Measurements from ENCODE around the gene COL19A1.
"Not testable (repeated sequence)": the region's sequence is repeated elsewhere in the genome, so short reads cannot be mapped to it uniquely, and the experiment has no call there.

The COL19A1 gene

DNA sequence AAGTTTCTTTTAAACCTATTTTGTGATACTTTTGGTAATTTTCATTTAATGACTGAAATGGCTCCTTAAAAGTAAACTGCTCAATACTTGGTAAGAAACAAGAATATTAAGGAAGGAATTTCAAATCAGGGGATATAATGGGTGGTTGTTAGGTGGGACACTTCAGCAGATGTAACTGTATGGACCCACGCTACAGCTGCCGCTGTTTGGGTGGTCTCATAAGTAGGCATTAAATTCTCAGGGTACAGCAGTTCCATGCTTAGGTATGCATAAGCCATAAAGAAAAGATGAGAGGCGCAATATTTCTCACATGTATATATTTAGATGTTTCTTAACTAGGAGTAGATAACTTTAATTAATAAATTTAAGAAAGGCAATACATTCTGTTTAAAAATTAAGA is 35.0 kb downstream of the COL19A1 start:
- DNase-seq = no peak

DNA sequence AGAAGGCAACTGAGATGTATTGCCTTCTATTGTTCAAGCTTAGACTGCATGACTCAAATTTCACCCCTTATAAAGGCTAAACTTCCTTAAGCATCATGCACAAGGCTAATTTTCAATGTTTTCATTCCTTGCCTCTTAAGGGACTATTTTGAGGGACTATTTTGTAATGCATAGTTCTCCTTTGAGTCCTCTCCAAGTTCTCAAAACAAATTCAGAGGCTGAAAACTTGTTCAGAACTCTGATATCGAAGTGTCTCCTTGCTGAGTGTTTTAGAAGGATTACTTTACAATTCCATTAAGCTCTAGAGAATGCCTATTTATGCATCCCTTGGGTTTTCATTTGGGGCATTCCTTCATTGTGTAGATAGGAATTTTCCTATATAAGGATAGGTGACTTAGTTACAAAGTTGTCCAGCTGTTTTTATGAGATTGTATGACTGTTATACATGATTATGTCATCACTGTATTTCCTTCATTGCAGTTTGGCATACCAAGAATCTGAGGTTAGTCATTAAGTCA is 41.7 kb downstream of the COL19A1 start:
- no peak for DNase-seq

DNA sequence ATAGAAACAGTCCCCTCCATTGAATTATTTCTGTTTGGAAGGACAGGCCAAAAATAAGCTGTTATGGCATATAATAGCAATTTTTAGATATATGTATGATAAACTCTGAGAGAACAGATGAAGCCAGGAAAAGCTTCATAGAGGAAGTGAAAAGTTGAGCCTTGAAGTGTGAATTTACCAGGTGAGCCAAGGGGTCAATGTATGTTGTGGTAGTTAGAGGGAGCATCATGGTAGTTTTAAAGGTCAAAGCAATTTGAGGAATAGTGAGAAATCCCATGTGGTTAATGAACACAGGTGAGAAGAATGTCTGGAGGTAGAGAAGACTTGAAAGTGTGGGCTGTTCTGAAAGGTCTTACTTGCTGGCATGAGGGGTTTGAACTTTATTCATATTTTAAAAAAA is 47.0 kb downstream of the COL19A1 start:
- DNase-seq = no peak

DNA sequence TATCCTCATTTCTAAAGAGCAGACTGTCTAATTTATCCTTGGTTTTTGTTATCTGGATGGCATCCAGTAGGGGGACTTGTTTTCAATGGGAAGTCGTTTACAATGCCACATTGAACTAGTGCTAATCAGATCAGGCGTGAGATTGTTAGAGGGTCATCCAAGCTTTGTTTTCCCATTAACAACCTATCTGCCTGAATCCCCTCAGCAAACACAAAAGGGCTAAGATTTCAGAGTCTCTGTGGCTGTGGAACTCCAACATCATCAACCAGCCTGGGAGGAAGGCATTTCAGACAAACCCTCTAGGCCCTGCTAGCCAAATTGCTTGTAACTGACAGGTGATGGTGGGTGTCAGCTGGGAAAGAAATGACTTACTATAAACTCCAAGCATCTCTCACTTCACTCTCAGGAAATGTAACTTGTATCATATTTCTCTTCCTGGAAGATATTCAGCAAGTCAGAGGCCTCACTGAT is 47.7 kb downstream of the COL19A1 start:
- no peak for DNase-seq

DNA sequence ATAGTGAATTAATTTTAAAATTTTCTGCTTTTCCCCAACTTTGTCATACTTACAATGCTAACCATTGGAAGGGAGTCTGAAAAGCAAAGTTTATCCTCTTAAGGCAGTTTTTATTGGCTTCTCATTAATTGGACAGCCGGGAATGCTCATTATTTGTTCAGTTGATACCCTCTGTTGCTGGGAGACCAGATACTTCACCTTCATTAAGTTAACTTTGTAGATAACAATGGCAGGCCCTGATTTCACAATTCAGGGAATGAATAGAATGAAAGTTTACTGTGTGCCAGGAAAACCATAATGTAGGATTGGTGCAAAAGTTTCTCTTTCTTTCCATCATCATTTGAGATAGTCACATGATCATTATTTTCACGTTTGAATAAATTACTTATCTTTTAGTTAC is 49.0 kb downstream of the COL19A1 start:
- no peak for DNase-seq

DNA sequence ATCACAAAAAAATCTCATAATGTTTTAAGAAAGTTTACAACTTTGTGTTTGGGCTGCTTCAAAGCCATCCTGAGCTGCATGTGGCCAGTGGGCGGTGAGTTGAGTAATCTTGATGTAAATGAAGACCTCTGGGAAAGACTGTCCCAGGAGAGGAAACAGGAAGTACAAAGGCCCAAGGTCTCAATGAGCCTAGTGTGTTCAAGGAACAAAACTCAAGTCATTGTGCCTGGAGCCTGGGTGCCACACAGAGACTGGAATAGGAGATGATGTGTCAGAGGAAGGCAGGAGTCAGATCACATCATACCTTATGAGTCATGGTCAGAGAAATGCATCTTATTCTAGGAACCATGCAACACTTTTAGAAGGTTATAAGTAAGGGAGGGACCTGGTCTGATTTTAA is 51.5 kb downstream of the COL19A1 start:
- no peak for DNase-seq

DNA sequence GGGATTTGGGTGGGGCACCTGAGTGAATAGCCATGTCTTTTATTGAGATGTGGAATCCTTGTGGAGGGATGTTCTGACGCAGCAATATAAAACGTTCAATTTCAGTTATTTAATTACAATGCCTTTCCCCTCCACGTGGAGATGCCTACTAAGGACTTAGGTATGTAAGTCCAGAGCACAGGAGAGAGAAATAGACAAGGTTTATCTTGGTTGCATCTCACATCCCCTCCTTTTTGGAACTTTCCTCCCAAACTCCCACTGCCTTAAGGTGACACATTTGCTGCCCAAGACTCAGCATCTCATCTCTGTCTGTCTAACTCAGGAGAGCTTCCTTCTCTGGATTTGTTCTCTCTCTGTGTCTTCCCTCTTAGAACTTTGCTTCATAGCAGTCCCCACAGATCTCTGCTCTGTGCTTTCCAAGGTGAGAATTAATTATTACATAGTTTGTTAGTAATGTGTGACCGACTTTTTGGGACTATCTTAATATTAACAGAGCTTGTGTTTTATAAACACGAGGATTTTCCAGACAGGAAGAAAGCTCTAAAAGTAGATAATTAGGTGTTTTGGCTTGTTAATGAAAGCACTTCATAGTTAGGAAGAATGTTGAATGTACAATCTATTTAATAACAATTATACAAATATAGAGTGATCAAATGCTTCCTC is 52.6 kb downstream of the COL19A1 start:
- no peak for DNase-seq

DNA sequence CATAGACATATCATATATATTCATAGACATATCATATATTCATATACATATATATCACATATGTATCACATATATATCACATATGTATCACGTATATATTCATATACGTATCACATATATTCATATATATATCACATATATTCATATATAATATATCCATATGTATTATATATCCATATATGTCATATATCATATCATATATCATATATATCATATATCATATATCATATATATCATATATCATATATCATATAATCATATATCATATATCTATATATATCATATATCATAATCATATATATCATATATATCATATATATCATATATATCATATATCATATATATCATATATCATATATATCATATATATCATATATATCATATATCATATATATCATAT is 54.7 kb downstream of the COL19A1 start:
- not testable (repeated sequence) for DNase-seq

DNA sequence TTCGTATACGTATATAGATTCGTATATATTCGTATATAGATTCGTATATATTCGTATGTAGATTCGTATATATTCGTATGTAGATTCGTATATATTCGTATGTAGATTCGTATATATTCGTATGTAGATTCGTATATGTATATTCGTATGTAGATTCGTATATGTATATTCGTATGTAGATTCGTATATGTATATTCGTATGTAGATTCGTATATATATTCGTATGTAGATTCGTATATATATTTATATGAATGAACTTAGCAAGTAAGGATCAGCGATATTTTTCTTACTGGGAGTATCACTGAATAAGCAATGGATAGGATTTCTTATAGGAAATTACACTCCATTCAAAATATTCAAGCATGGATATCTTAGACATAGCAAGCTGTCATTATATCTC is 55.3 kb downstream of the COL19A1 start:
- not testable (repeated sequence) for DNase-seq

DNA sequence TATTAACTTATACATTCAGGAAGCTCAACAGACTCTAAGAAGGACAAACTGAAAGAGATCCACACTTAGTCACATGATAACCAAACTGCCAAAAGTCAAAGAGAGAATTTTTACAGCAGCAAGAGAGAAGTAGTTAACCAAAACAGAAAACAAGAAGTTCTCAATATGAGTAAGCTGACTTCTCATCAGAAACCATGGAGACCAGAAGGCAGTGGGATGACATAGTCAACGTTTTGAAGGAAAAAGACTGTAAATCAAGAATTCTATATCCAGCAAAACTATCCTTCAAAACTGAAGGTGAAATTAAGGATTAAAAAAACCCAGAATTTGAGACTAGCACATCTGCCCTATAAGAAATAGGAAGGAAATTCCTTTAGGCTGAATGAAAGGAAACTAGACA is 60.4 kb downstream of the COL19A1 start:
- DNase-seq = no peak

DNA sequence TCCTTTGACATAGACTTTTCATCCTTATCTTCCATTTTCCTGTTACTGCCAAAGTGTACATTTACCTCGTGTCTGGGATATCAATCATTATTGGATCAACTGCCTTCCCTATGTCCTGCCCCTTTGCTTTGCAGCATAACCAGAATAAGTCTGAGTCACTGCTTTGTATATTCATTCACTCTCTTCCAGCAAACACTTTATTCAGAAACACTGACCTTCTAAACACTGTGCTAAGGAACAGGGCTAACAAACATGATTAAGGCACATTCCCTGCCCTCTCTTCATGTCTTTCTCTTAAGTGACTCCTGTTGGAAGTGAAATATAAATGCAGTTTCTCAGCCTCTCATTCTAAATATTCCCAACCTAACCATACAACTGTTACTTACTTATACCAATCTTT is 66.9 kb downstream of the COL19A1 start:
- DNase-seq = no peak

DNA sequence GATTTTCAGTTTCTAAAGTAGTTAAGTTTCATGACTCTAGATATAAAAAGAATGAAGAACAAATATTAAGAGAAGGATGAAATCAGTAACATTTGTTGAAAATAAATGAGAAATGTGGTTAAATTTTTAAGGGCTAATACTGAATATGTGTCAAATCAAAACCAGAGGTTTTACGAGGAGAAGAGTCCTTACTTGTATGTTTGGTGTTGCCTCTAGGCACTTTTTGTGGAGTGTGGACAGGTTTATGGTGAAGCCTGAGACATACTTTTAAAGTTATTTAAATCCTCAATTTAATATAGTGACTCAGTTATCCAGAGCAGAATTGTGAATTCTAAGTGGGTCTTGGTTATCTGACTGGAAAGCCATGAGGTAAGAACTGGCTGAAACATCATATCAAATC is 68.7 kb downstream of the COL19A1 start:
- no peak for DNase-seq

DNA sequence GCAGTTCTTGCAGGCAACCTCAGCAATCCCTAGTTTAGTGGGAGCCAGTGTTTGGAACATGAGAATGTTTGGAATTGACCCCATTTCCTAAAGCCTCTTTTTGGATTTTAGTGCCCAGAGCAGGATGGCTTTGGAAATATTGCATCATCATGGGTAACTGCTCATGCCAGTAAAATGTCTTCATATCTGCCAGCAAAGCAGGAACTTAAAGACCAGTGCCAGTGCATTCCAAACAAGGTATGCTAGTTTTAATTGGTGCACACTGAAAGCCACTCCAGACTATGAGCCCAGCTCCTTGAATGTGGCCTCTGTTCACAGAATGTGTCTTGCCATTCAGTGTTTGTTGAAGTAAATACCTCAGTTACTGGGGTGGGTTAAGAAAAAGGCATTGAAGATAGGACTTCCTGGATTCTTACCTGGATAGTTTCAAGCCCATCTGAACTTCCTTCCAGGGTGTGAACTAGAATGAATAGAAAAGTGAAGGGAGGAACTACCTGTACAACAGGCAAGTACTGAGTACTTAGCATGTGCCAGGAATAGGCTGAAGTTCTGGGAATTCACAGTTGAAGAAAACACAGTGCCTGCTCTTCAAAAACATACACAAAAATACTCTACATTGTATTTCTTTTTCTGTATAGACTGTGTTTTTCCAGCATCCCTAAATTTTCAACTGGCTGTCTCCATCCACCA is 70.5 kb downstream of the COL19A1 start:
- DNase-seq = no peak

DNA sequence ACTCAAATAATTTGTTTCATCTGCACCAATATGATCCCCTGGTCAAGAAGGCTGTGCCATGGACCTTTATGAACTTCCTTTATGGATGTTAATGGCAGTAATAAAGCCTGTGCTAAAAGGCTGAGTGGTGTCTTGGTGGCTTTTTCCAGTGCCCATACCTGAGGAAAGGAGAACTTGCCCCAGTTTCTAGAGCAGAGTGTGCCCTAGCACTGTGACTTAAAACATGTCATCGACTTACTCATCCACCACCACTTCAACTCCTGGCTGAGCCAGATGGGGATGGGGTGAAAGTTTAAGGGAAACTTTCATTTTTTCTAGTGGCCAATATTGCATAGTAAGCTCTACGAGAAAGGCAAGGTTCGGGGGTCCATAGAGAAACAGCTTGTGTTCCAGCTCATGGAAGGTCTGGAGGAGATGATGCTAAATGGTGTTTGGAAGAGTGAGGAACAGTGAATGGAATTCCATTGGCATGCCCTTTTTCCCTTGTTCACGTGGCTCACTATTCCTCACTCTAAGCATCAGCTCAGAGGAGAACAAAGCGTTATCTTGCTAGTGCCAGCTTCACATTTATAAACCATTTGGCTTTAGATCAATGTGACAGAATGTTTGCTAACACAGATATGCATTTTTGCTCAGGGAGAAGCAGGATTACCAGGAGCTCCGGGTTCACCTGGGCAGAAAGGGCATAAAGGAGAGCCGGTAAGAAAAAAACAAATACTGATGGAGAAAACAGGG is 71.2 kb downstream of the COL19A1 start:
- DNase-seq = no peak

DNA sequence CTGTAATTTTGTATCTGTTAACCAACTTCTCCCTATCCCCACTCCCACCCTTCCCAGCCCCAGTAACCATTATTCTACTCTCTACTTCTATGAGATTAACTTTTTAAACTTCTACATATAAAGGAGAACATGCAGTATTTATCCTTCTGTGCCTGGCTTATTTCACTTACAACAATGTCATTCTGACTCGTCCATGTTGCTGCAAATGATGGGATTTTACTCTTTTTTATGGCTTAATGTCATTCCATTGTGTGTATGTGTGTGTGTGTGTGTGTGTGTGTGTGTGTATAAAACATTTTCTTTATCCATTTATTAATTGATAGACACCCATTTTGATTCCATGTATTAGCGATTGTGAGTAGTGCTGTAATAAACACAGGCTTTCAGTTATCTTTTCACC is 76.1 kb downstream of the COL19A1 start:
- no peak for DNase-seq

DNA sequence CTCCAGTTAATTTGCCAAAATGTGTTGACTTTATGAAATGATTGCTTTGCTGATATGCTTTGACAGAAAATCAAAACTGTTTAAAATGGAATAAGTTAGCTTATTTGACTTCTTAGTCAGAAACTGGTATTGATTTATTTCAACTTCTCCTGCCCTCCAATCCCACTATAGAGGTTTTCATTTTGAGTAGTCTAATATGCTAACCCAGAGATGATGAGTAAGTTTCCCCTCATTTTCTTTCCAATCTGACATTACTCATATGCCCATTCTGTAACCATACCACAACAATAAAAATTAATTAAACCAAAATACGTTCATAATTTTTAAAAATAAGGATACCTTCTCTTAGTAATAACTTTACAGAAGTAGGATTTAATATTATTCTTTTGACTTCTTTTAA is 78.8 kb downstream of the COL19A1 start:
- no peak for DNase-seq

DNA sequence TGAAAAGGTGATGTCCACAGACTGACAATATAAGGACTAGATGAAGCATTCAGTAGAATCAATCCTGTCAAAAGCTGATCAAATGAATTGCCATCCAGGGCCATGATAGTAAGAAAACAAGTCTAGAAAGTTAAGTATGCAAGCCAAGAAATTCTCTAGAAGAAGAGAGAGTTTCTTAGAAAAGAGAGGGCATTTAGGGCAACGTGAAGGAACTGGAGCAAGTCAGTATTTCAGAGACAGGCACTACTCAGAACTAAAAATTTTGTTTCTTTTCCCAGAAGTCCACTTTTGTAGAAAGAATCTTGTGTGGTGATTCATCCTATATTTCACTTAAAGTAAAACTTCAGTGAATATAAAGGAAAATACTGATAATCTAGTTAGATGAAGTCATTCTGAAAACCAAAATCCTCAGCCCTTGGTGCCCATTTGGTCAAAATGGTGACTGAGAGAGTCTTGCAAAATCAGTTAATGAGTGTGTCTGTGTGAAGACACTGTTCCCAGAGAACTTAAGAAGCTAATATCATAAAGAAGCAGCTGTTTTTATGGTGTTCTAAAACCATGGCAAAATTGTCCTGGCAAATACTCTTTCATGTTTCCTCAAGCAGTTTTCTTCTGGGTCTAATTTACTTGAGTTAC is 82.2 kb downstream of the COL19A1 start:
- DNase-seq = no peak

DNA sequence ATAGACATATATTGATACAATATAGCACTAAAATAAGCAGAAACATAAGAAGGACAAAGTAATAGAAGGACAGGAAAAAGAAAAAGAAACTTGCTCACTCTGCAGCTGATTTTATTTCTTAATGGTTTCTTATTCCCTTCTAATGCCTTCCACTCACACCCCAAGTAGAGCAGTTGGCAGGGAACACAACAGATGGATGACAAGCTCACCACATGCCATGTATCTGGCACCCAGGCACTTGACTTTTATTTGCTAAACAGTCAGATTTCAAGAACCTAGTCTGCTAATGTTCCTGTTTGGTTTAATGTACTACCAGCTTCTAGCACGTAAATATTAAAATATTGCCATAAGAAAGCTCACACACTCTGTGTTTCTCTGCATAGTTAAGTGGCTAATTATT is 87.1 kb downstream of the COL19A1 start:
- DNase-seq = no peak

DNA sequence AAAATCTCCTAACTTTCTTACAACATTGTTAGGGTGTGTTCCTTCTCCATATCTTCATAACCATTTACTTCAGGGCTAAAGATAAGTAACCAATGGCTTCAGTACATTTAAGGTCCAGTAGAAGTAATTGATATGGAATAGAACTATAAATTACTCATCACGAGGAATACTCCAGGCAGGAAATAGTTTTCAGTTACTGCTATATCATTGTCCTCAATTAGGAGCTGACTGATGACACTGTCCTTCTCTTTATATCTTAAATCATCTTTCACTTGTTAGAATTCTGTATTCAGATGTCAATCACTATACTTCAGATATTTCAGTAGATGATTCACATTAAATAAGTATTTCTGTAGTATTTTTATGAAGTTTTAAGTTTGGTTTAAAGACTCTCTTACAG is 88.4 kb downstream of the COL19A1 start:
- DNase-seq = no peak

DNA sequence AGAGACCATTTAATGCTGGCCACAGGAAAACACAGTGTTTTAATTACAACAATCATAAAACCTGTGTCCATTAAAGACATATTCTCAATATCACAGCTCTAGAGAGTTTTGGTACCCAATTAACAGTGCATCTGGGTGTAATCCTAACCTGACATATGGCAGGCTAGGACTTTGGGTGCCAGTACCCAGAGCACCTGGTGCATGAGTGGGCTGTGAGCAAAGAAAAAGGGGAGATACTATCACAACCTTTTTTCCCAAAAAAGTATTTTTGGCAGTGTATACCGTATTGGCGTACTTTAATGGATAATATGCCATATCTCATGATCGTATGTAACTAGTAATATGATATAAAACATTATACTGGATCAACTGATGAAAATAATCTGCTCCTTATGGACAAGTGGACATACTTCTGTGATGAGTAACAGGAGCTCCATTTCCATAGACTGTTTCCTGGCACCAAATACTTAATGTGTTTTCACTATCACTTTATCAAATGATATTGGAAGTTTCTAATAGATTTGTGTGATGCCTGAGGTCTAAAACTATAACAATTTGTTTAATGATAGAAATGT is 91.7 kb downstream of the COL19A1 start:
- DNase-seq = no peak

DNA sequence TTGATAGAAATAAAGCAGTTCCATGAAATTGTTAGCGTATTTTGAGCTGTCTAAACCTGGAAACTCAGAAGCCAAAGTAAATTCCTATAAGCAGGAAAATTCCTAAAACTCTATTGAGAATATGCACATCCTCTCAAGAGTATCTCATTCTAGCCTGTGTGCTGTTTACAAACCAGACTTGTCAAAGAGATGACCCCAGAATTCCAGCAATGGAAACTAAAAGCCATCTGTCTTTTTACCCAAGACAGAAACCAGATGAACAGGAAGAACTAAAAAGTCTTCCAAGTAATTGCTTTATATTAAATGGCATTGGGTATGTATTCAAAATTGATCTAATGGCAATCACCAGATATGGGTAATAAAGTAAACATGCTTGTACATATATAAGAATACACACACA is 92.6 kb downstream of the COL19A1 start:
- DNase-seq = no peak

DNA sequence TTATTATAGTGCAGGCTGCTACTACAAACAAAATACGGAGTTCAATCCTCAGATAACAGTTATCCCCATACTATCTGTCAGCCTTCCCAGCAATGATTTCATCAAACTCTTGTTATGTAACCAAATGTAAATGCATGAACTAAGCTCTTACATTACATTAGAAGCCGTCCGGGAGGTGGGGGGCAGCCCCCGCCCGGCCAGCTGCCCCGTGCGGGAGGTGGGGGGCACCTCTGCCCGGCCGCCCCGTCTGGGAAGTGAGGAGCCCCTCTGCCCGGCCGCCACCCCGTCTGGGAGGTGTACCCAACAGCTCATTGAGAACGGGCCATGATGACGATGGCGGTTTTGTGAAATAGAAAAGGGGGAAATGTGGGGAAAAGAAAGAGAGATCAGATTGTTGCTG is 99.6 kb downstream of the COL19A1 start:
- not testable (repeated sequence) for DNase-seq

DNA sequence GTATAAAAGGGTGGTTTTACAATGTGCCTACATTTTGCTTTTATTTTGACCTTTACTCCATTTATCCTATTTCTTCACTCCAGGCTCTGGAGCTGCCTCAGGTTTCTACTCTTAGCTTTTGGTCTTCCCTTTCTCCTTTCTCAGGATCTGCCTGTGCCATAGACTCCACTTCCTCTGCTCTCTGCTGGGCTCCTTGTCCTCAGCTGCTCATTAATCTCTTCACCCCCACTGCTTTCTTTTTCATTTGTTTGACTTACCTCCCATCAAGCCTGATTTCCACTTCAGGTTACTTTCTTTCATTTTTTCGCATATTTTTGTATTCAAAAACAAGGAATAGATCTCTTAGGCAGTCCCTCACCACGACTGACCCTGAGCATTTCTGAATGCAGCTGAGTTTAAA is 106.8 kb downstream of the COL19A1 start:
- DNase-seq = no peak
